ENCODE measurements around the gene LIPI.

The LIPI gene

DNA sequence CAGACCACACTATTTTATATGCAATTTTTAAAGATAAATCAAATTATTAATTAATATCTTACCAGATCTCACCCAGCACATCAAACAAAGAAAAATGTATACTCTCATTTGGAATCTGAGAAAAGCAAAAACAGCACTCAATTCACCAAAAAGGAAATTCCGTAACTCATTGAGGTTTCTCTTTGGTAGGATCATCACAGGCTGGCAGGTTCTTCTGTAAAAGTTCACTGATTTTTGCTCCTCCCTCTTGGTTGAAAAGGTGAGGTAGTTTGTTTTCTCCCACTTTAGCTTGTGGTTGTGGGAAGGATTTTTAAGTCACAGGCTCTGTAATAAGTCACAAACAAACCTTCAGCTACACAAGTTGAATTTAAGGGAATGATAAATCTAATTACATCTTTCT lies at the start of gene LIPI:
TSS of gene LIPI (minus strand) at position 218 of the 400 bp plus-strand sequence. CDS start at position 108, 110 bp downstream.
- no peak within 1 kb of the TSS for H3K4me3 ChIP-seq (ENCODE audit: low read depth, low read length)

GRCh38 chr21:14260174-14260764 lies 49.5 kb upstream of the LIPI start:
- Histone ChIP-seq H3K9ac (ENCODE audit: low read depth, low read length) (no peak overlapping the region), H3K4me3 (ENCODE audit: low read depth, low read length) (no peak overlapping the region), H3K27me3 (ENCODE audit: control insufficient read depth, insufficient read depth, low read length) (no peaks in the 10 kb centered on the region), H3K36me3 (ENCODE audit: control insufficient read depth, insufficient read depth, low read length) (no peaks in the 10 kb centered on the region), H3K4me1 (ENCODE audit: control insufficient read depth, insufficient read depth, low read length) (no peaks in the 10 kb centered on the region), H3K9me3 (ENCODE audit: control insufficient read depth, insufficient read depth, low read length) (no peaks in the 10 kb centered on the region)

More for the DNA sequence above, at the start of gene LIPI:
- Histone ChIP-seq H3K9ac (ENCODE audit: low read depth, low read length) (no peak within 1 kb of the TSS), H3K36me3 (ENCODE audit: control insufficient read depth, insufficient read depth, low read length) (no peaks in the 10 kb centered on the region), H3K27me3 (ENCODE audit: control insufficient read depth, insufficient read depth, low read length) (no peaks in the 10 kb centered on the region), H3K9me3 (ENCODE audit: control insufficient read depth, insufficient read depth, low read length) (no peaks in the 10 kb centered on the region), H3K4me1 (ENCODE audit: control insufficient read depth, insufficient read depth, low read length) (no peaks in the 10 kb centered on the region)

DNA sequence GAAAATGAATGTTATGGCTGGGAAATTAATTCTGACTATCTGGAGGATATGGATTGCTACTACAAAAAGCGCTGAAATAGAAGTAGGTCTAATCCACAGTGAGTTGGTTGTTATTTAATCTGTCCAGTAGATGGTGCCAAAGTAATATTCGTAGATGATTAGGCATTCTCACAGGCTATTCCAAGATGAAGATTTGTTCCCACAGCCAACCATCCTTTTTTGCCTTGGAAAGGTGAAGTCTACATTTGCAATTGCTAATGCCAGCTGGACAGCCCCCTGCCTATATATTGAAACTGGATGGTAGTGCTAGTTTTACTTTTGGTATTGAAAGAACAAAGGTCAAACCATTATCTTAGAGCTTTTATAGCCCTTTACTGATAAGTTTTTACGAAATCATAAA lies 49.0 kb upstream of the LIPI start:
- no peaks in the 10 kb centered on the region for H3K36me3 ChIP-seq (ENCODE audit: control insufficient read depth, insufficient read depth, low read length)
- H3K4me1 ChIP-seq (ENCODE audit: control insufficient read depth, insufficient read depth, low read length), result no peaks in the 10 kb centered on the region
- H3K9ac ChIP-seq (ENCODE audit: low read depth, low read length), result no peak overlapping the region
- no peaks in the 10 kb centered on the region for H3K27me3 ChIP-seq (ENCODE audit: control insufficient read depth, insufficient read depth, low read length)
- H3K4me3 ChIP-seq (ENCODE audit: low read depth, low read length), result no peak overlapping the region
- no peaks in the 10 kb centered on the region for H3K9me3 ChIP-seq (ENCODE audit: control insufficient read depth, insufficient read depth, low read length)

- Histone ChIP-seq H3K9ac (ENCODE audit: low read depth, low read length) (no peak overlapping the region), H3K36me3 (ENCODE audit: control insufficient read depth, insufficient read depth, low read length) (no peaks in the 10 kb centered on the region), H3K4me1 (ENCODE audit: control insufficient read depth, insufficient read depth, low read length) (no peaks in the 10 kb centered on the region), H3K9me3 (ENCODE audit: control insufficient read depth, insufficient read depth, low read length) (no peaks in the 10 kb centered on the region), H3K4me3 (ENCODE audit: low read depth, low read length) (no peak overlapping the region), H3K27me3 (ENCODE audit: control insufficient read depth, insufficient read depth, low read length) (no peaks in the 10 kb centered on the region)
Observed at GRCh38 chr21:14251336-14251735, 40.6 kb upstream of the LIPI start.

GRCh38 chr21:14245711-14246110 lies 35.0 kb upstream of the LIPI start:
- no peaks in the 10 kb centered on the region for H3K36me3 ChIP-seq (ENCODE audit: control insufficient read depth, insufficient read depth, low read length)
- no peaks in the 10 kb centered on the region for H3K9me3 ChIP-seq (ENCODE audit: control insufficient read depth, insufficient read depth, low read length)
- H3K4me3 ChIP-seq (ENCODE audit: low read depth, low read length), result no peak overlapping the region
- no peaks in the 10 kb centered on the region for H3K27me3 ChIP-seq (ENCODE audit: control insufficient read depth, insufficient read depth, low read length)
- peaks cover 9% of the 10 kb centered on the region for H3K4me1 ChIP-seq (ENCODE audit: control insufficient read depth, insufficient read depth, low read length)
- no peak overlapping the region for H3K9ac ChIP-seq (ENCODE audit: low read depth, low read length)

DNA sequence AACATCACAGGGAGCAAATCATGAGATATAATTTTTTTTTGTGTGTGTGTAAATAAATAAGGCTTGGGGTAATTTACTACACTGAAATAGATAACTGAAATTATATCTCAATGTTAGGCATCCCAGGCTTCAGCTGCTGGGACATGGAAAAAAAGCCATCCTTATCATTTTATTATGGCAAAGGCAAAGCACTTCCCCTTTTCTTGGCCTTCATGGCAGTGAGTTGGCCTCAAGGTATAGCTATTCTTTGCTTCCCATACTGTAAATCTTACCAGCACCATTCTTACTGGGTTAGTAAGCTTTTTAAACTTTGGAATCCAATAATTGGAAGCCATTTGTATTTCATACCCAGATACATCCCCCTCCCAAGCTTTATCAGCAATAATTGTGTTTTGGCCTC lies 34.2 kb upstream of the LIPI start:
- H3K9me3 ChIP-seq (ENCODE audit: control insufficient read depth, insufficient read depth, low read length), result no peaks in the 10 kb centered on the region
- H3K4me1 ChIP-seq (ENCODE audit: control insufficient read depth, insufficient read depth, low read length), result peaks cover 9% of the 10 kb centered on the region
- no peak overlapping the region for H3K4me3 ChIP-seq (ENCODE audit: low read depth, low read length)
- no peaks in the 10 kb centered on the region for H3K36me3 ChIP-seq (ENCODE audit: control insufficient read depth, insufficient read depth, low read length)
- no peaks in the 10 kb centered on the region for H3K27me3 ChIP-seq (ENCODE audit: control insufficient read depth, insufficient read depth, low read length)
- no peak overlapping the region for H3K9ac ChIP-seq (ENCODE audit: low read depth, low read length)

- peaks cover 9% of the 10 kb centered on the region for H3K4me1 ChIP-seq (ENCODE audit: control insufficient read depth, insufficient read depth, low read length)
- no peak overlapping the region for H3K9ac ChIP-seq (ENCODE audit: low read depth, low read length)
- no peaks in the 10 kb centered on the region for H3K36me3 ChIP-seq (ENCODE audit: control insufficient read depth, insufficient read depth, low read length)
- no peaks in the 10 kb centered on the region for H3K9me3 ChIP-seq (ENCODE audit: control insufficient read depth, insufficient read depth, low read length)
- H3K27me3 ChIP-seq (ENCODE audit: control insufficient read depth, insufficient read depth, low read length), result no peaks in the 10 kb centered on the region
- H3K4me3 ChIP-seq (ENCODE audit: low read depth, low read length), result peak overlapping the region; percentile 13
Observed at GRCh38 chr21:14243874-14244273, 33.1 kb upstream of the LIPI start.

DNA sequence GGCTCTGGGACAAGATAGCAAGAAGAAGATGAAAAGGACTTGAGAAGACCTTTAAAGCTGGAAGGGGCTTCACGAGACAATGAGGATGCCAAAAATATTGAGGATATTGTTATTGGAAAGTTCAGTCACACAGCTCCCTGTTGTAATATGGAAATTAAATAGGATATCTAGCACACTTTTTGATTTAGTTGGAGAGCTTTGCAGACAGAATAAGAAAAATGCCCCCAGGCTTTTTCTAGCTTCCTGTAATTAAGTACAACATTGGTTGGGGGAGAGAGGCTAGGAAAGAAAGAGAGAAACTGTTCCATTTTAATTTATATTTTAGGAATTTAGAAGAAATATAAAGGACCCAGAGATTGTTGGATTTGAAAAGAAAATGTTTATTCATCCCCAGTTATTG lies 32.7 kb upstream of the LIPI start:
- Histone ChIP-seq H3K4me3 (ENCODE audit: low read depth, low read length) (no peak overlapping the region), H3K27me3 (ENCODE audit: control insufficient read depth, insufficient read depth, low read length) (no peaks in the 10 kb centered on the region), H3K9me3 (ENCODE audit: control insufficient read depth, insufficient read depth, low read length) (no peaks in the 10 kb centered on the region), H3K36me3 (ENCODE audit: control insufficient read depth, insufficient read depth, low read length) (no peaks in the 10 kb centered on the region), H3K4me1 (ENCODE audit: control insufficient read depth, insufficient read depth, low read length) (peaks cover 9% of the 10 kb centered on the region), H3K9ac (ENCODE audit: low read depth, low read length) (no peak overlapping the region)

DNA sequence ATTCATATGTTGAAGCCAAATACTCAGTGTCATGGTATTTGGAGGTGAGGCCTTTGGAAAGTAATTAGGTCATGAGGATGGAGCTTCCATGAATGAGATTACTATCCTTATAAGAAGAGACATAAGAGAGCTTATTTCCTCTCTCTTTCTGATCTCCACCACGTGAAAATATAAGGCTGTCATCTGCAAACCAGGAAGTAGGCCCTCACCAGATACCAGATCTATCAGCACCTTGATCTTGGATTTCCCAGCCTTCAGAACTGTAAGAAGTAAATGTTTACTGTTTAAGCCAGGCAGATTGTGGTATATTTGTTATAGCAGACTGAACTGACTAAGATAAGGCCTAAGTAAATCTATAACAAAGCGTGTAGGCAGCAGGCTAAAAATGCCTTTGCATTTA lies 30.5 kb upstream of the LIPI start:
- H3K27me3 ChIP-seq (ENCODE audit: control insufficient read depth, insufficient read depth, low read length), result no peaks in the 10 kb centered on the region
- H3K9ac ChIP-seq (ENCODE audit: low read depth, low read length), result no peak overlapping the region
- no peaks in the 10 kb centered on the region for H3K36me3 ChIP-seq (ENCODE audit: control insufficient read depth, insufficient read depth, low read length)
- H3K4me3 ChIP-seq (ENCODE audit: low read depth, low read length), result no peak overlapping the region
- H3K9me3 ChIP-seq (ENCODE audit: control insufficient read depth, insufficient read depth, low read length), result no peaks in the 10 kb centered on the region
- peaks cover 9% of the 10 kb centered on the region for H3K4me1 ChIP-seq (ENCODE audit: control insufficient read depth, insufficient read depth, low read length)

DNA sequence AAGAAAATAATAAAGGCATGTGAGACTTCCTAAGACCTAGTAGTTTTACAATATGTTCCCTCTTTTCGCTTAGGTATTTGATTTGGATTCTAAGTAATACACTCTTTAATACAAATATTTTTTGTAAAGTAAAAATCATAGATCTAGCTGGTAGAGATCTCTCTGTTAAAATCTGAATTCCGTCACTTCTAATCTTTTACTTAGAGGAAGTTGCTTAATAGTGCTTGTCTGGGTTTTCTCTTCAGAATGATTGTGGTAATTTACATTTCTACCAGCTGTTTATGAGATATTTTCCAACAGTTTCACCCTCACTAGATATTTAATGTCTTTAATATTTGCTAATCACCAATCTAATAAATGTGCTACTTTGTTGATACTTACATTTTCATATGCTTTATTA lies 28.5 kb upstream of the LIPI start:
- Histone ChIP-seq H3K27me3 (ENCODE audit: control insufficient read depth, insufficient read depth, low read length) (no peaks in the 10 kb centered on the region), H3K9me3 (ENCODE audit: control insufficient read depth, insufficient read depth, low read length) (no peaks in the 10 kb centered on the region), H3K36me3 (ENCODE audit: control insufficient read depth, insufficient read depth, low read length) (no peaks in the 10 kb centered on the region), H3K4me1 (ENCODE audit: control insufficient read depth, insufficient read depth, low read length) (peaks cover 11% of the 10 kb centered on the region), H3K4me3 (ENCODE audit: low read depth, low read length) (no peak overlapping the region), H3K9ac (ENCODE audit: low read depth, low read length) (no peak overlapping the region)

DNA sequence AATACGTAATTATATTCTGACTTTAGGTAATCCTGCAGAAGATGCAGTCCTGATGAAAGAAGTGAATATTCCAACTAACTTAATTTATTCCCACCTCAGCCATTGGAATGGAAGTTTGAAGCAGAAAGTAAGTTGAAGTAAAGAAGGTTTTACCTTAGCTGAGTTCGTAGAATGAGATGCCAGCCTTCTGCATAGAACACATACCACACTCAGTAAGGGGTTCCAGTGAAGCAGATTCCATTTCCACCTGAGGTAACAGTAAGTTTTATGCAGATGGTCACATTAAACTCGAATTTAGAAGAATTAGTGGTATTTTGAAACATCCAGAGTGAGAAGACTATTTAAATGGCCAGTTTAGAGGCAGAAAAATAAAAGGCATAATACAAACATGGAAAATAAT lies 25.4 kb upstream of the LIPI start:
- H3K27me3 ChIP-seq (ENCODE audit: control insufficient read depth, insufficient read depth, low read length), result no peaks in the 10 kb centered on the region
- peaks cover 3% of the 10 kb centered on the region for H3K4me1 ChIP-seq (ENCODE audit: control insufficient read depth, insufficient read depth, low read length)
- H3K36me3 ChIP-seq (ENCODE audit: control insufficient read depth, insufficient read depth, low read length), result no peaks in the 10 kb centered on the region
- H3K4me3 ChIP-seq (ENCODE audit: low read depth, low read length), result no peak overlapping the region
- H3K9ac ChIP-seq (ENCODE audit: low read depth, low read length), result no peak overlapping the region
- H3K9me3 ChIP-seq (ENCODE audit: control insufficient read depth, insufficient read depth, low read length), result no peaks in the 10 kb centered on the region

DNA sequence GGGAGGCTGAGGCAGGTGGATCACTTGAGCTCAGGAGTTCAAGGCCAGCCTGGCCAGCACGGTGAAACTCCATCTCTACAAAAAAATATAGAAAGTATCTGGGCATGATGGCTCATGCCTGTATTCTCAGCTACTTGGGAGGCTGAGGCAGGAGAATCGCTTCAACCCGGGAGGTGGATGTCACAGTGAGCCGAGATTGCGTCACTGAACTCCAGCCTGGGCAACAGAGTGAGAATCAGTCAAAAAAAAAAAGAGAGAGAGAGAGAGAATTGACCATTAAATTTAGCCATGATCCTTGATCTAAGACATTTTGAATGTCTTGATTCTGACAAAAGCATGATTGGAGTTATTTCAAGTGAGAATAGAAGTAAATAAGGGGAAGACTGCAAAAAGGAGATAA lies 24.3 kb upstream of the LIPI start:
- H3K4me3 ChIP-seq (ENCODE audit: low read depth, low read length), result no peak overlapping the region
- no peaks in the 10 kb centered on the region for H3K9me3 ChIP-seq (ENCODE audit: control insufficient read depth, insufficient read depth, low read length)
- no peak overlapping the region for H3K9ac ChIP-seq (ENCODE audit: low read depth, low read length)
- peaks cover 3% of the 10 kb centered on the region for H3K4me1 ChIP-seq (ENCODE audit: control insufficient read depth, insufficient read depth, low read length)
- no peaks in the 10 kb centered on the region for H3K36me3 ChIP-seq (ENCODE audit: control insufficient read depth, insufficient read depth, low read length)
- no peaks in the 10 kb centered on the region for H3K27me3 ChIP-seq (ENCODE audit: control insufficient read depth, insufficient read depth, low read length)

All from iPS-15b (cell line).